Measurements from ENCODE around the gene WDFY4.

Gene WDFY4

DNA sequence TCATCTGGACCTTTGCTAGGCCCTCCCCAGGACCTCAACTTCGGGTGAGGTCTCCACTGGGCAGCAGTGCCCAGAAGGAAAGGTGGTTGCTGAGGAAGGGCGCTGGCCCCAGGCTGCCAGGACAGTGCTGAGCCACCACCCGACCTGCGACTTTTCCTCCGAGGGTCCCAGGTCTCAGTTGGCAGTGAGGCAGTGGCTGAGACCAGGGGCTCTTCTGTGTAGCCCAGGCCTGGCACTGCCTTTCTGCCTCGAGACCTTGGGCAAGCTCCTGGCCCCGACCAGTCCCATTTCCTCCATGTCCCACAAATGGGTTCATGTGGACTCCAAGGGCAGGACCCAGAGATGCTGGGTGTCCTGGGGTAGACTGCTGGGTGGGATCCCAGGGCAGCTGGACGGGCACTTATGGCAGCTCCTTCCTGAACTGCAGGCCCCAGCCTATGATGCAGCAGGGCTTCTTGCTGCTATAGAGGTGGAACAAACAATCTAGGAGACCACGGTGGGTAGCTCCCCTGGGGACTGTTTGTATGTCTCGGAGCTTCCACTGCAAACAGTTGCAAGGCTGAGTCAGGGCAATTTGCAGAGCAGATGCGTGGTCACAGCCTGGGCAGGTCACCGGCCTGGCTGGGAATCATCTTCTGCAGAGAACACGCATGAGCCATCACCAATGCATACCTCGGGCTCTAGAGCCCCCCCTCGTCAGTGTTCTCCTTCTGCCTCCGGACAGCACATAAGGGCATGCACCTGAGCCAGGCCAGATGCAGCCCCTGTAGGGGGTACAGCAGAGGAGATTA, 272.9 kb downstream of the WDFY4 start:
- no peak for DNase-seq

DNA sequence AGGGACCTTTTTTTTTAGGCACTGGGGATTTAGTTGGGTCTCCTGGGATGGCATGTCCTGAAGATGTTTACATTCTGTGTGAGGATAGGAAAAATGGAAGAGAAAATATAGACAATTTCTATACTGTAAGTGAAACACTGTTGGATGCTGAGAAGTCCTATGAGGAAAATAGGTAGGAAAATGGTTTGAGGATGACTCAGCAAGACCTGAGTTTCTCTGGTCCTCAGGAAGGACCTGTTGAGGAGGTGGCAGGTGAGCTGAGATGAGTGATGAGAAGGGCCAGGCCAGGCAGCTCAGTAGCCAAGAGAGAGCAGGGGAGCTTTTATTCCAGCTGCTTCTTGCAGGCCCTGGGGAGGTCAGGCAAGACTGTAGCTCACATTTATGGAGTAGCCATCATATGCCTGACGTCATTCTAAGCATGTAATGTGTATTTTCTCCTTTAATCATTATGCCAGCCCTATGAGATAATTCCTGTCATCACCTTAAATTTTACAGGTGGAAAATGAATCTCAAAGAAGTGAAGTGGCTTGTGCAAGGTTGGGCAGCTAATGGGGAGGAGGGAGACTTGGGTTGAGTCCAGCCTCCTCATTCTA, 274.0 kb downstream of the WDFY4 start:
- no peak for DNase-seq

DNA sequence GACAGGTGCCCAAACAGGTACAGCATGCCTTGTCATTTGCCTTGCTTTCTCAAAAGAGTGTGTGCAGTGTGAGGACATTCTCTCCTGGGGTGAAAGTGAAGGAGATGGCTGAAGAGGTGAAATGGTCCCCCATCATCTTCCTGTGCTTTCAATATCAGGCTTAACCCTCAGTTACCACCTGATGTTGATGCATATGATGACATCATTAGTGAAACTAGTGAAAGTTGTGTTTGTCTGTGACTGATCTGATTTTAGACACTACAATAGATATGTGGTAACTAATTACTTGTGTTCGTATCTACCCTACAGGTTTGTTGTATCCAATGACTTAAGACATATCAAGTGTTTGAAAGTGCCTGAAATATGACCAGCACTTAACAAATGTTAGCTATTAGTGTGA, 279.4 kb downstream of the WDFY4 start:
- no peak for DNase-seq

DNA sequence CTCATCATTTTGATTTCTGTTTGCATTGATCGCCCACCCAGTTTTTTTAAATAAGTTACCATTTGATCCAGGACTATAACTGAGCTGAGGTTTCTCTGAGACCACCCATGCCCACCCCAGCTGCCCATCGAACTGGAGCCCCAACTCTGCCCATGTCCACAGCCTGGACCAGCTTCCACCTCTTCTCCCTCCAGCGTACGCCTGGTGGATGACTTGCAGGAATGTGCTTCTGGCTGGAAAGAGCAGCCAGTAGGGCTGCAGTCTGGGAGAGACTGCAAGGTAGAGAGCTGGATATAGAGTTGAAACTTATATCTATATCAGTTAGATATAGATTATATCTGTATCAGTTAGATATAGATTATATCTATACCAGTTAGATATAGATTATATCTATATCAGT, 280.8 kb downstream of the WDFY4 start:
- DNase-seq, result no peak

DNA sequence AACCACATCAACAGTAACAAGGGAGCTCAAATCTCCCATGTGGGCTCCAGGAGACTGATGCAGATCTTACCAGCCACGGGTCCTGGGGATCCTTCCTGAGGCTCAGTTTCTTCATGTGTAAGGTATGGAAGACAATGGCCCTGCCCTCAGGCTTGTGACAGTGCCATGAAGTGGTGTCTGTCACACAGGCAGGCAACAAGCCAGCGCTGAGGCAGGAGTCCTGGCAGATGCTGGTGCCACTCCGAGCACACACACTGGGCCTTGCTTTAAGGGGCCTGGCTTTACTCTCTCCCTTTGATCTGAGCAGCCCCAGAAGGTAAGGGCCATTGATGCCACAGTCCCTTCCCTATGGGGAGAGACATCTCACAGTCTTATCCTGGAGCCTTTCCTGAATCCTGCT, 283.4 kb downstream of the WDFY4 start:
- no peak for DNase-seq

DNA sequence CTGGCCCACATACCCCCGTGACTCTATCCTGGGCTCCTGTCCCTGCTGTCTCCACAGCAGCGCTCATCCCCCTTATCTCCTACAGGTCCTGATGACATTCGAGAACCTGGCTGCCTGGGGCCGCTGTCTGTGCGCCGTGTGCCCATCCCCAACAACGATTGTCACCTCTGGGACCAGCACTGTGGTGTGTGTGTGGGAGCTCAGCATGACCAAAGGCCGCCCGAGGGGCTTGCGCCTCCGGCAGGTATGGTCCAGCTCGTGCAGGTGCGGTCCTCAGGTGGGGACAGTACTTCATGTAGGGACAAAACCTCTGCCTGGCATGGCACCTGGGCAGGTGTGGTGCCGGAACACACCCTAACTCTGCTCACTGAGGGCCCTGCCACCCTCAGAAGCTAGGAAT, 285.4 kb downstream of the WDFY4 start:
- DNase-seq, result no peak

DNA sequence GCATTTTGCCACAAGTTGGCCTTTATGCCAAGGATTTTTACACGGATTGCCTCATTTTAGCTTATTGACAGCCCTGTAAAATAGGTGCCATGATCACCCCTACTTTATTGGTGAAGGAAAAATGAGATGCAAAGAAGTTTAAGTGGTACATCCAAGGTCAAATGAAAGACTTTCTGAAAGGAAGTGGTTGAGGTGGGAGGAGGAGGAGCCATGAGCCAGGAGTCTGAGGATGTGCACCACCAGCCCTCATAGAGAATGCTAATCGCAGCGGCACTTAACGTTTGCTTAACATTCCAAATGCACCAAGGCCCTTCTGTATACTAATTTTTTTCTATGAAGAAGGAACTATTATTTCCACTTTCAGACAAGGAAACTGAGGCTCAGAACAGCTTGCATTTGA, 286.0 kb downstream of the WDFY4 start:
- DNase-seq, result no peak

DNA sequence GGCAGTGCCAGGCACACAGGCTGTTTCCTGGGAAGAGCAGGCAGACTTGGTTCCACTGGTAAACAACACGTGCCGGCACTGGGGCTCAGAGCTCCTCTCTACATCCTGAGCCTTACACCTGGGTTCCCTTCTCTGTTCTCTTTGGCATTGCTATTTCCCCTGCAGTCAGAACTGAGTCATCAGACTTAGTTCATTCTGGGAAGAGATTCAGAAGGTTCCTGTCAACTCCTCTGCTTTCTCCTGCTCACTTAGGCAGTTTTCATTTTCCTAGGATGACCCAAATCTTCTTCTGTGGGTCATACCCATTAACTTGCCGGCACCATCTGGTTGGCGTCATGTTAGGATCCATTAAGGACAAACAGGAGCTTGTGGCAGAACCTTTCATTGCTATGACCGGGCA, 288.4 kb downstream of the WDFY4 start:
- DNase-seq, result no peak

DNA sequence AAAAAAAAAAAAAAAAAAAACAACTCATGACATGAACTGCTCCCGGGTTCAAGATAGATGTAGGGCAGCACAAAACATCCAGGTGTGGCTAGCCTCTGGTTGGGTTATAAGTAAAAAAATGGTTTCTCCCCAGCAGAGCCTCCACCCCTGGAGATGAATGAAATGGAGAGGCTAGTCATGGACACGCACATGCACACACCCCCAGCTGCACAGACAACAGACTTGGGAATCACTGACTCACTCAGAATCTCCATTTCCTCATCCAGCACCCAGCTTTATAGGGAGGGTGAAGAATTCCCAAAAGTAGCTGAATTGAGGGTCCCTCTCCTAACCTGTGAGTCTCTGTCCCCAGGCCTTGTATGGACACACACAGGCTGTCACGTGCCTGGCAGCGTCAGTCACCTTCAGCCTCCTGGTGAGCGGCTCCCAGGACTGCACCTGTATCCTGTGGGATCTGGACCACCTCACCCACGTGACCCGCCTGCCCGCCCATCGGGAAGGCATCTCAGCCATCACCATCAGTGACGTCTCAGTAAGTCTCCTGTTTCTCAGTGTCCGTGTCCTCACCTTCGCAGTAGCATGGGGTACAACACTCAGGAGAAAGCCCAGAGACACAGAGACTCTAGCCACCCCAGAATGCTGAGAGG, 290.0 kb downstream of the WDFY4 start:
- no peak for DNase-seq

DNA sequence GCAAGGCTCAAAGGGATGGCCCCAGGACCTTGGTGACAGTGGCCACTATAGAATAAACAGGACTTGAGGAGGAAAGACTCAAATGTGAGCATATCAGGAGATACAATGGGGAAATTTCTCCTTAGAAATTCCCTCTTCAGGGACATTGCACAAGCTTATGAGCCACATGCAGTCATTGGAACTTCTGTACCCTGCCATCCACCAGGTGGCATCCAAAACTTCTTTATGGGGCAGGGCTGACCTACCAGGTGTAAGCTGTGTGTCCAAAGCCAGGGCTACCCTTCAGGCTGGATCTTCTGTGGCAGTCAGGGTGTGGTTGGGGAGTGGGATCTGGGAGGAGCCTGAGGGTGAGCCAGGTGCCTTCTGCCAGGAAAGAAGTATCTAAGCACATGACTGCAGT, 291.5 kb downstream of the WDFY4 start:
- DNase-seq, result no peak

DNA sequence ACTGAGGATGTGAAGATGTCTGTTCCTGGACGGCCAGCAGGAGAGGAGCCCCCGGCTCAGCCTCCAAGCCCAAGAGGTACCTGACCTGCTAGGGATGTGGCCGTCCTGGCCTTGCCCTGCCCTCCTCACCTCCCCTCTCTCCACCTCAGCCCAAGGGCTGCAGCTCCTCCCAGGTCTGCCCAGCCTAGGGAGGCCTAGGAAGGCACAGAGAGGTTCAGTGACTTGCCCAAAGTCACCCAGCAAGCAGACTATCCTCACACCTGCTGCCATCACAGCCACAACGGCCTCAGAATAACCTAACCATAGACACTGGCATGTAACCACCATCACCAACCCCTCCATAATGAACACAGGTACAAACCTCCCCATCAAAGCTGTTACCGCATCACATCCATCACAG, 293.6 kb downstream of the WDFY4 start:
- DNase-seq, result no peak

DNA sequence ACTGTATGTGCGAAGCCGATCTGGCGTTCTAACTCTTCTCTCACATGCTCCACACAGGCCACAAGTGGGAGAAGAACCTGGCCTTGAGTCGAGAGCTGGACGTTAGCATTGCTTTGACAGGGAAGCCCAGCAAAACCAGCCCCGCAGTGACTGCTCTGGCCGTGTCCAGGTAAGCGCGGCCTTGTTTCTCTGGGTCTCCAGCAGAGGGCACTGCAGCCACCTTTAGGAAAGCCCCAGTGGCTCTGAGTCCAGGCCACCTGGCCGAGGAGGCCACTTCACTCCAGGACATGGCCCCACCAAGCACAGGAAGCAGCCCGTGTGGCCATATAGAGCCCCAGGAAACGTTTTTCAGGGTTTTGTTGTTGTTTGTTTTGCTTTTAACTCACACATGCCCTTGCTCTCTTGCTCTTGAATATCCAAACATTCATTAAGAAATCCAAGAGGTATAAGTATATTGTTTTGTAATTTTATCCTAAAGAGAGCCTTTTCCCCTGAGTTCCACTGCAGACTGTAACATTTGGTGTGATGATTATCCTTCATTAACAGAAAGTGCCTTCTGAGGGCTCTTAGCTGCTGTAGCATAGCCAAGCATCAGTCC, 296.7 kb downstream of the WDFY4 start:
- DNase-seq, result peak; percentile 9

DNA sequence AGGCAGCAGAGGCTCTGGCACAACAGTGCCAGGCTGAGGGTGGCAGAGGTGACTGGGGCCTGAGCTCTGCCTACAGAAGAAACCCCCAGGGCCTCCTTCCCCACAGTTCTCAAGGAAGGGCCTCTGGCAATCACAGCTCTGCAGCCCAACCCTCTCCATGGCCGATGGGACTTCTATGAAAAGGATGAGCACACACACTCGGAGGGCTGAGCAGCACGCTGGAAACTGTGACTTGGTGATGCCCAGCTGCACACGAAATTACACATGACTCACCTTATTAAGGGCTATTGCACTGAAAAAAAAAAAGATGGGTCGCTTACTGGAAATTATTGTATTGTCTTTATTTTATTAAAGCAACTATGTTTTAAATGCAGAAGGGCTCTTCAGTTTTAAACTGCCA, 297.9 kb downstream of the WDFY4 start:
- DNase-seq, result no peak

DNA sequence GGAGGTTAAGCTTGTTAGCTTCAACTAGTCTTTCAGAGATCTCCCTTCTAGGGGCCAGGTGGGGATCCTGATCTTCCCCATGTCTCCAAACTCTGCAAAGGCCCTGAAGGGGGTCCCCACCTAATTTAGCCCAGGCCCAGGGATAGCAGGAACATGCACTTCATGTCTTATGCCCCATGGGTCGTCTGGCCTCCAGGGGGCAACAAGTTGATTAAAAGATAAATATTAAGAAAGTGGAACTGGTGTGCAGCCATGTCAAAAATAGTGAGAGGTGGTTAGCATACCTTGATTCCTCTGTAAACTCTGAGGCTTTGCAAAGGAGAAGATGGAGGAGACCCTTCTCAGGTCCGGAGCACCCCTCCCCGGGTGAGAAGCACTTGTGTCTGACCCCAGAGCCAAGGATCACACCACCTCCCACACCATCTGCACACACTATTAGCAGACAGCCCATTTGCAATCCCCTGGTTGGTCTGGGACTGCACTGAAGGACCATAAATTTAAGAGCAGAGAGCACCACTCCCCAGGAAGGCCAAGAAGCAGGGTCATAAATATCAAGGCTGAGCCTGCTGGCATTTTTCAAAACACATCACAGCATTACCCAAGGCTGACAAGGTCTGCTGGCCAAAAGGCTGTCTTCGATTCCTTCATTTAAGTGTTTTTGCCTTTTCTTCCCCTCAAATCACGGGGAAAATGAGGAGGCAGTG, 299.1 kb downstream of the WDFY4 start:
- no peak for DNase-seq

DNA sequence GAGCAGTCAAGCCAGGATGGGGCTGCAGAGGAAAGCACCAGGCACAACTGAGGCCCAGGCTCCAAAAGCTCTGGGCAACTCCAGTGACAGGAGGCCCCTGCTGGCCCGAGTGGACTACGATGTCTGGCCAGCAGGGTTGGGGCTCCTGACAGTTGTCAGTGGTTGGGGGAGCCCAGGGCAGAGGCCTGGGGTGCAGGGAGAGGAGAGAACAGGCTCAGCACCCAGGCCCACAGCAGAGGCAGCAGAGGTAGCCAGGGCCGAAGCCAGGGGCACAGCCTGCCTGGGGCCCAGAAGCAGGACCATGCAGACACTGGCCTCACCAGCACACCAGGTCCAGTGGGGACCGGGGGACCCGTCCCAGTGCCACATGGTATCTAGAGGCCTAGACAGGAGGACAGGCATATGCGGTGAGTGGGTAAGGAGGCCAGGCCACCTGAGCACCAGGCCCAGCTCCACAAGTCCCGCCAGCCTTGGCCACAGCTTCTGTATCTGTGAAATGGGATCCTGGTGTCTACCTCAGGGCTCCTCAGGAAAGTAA, 301.0 kb downstream of the WDFY4 start:
- DNase-seq, result no peak

DNA sequence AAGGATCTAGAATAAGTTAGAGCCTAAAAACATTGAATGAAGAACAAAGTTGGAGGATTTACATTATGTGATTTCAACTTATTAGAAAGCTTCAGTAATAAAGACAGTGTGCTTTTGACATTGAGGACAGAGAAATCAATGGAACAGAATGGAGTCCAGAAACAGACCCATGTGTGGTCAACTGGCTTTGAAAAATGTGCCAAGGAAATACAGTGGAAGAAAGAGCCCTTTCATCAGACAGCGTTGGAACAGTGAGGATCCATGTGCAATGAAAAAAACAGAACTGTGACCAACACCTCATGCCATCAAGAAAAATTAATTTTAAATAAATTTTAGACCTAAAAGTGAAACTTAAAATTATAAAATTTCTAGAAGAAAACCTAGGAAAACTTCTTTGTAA, 305.6 kb downstream of the WDFY4 start:
- no peak for DNase-seq

DNA sequence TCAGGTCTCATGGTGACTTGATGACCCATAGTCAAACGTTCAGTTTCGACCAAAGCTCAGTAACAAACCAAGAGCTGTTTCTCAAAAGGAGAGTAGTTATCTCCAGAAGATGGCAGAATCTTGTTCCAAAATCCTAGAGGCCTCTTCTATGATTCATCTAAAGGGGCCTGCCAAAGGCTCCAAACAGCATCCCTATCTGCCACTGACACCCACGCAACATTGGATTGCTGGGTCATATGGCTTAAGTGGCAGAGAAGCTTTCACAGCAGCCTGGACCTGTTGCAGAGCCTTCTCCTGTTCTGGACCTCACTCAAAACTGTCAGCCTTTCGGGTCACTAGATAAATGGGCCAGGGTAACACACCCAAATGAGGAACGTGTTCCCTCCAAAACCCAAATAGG, 309.0 kb downstream of the WDFY4 start:
- no peak for DNase-seq

DNA sequence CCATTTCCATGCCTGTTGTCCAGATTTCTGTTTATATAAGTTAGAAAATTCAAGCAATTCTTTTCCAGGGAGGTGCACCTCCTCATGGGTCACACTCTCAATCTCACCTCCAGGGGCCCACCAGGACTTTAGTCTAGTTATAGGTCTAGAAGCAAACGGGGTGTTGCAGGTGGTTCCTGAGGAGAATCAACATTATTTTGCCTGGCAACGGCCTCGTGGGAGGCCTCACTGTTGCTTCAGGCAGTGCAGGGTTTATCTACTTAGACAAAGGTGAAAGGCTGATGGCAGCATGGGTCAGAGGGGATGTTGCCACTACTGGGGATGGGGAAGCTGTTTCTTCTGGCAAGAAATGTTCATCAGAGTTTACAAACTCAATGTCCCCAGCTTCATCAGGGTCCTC, 311.7 kb downstream of the WDFY4 start:
- DNase-seq, result no peak

DNA sequence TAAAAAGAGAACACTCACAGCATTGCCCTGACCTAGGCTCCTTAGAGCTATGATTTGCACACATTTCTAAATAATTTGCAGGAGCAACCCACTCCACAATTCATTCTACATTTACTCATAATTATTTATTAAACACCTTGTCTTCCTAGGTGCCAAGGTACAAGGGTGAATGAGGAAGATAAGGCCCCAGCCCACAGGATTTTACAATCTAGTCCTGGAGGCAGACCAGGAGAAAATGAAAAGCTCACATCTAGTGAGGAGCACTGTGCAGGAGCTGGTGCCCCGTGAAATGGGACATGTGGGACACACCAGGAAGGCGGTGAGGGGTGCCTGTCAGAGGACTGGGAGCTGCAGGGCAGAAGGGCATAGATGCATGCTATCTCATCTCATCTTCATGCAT, 314.7 kb downstream of the WDFY4 start:
- no peak for DNase-seq

DNA sequence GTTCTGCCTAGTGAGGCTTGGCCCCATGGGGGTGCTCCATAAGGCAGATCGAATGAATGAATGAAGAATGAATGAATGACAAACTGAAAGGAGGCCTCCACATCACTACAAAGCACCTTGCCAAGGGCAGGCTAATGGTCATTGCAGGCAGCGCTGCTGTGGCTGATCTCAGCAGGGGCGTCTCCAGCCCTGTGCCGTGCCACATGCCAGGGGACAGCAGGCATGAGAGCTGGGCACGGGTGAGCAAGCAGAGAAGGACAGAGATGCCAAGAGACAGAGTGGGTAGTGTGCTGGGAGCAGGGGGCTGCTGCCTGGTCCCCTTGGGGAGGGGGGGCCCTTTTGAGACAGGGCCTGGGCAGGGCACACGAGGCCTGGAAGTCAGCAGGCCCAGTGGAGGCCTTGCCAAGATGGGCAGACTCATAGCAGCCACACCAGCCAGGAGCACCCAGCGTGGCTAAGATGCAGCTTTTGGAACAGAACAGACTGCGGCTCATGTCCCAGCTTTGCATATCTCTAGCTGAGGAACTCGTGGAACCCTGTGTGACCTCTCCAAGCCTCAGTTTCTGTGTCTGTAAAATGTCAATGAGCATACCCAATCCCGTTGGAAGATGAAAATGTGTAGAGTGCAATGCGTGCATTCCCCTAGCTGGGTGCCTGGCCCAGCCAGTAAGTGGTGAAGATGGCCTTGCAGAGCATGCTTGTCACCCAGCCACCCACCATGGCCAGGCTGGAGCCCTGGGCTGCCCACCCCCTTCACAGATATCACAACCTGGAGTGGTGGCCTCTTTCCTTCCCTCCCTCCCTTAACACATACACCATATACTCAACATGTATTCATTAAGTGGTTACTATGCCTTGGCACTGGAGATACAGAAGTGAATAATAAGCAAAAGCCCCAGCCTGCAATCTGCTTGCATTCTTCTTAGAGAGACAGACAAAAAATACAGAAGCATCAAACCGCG, 316.0 kb downstream of the WDFY4 start:
- no peak for DNase-seq

DNA sequence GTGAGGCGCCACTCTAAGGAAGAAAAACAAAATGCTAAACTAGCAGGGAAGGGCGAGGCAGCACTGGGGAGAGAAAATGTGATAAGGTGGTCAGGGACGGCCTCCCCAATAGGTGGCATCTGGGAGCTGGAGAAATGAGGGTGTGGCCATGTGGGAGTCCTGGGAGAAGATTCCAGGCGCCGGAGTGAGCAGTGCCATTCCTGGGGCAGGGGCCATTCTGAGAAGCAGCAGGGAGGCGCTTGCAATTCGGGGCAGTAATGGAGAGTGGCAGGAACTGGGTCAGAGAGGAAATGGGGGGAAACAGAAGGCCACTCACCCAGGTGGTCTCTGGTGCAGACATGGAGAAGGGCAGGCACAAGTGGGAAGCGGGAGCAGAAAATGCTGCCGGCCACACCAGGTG, 316.7 kb downstream of the WDFY4 start:
- DNase-seq, result no peak

Measured in effector CD4-positive, alpha-beta T cell (primary cell).